Measurements from ENCODE around the gene AGAP3. TPM values are rescaled to one million over a fixed set of nuclear protein-coding genes. Genes with fewer than 3 reads are reported as not detected.

AGAP3 gene
- total and polyA plus RNA-seq, 8 donors: 83.3 to 167 (median 100) TPM

DNA sequence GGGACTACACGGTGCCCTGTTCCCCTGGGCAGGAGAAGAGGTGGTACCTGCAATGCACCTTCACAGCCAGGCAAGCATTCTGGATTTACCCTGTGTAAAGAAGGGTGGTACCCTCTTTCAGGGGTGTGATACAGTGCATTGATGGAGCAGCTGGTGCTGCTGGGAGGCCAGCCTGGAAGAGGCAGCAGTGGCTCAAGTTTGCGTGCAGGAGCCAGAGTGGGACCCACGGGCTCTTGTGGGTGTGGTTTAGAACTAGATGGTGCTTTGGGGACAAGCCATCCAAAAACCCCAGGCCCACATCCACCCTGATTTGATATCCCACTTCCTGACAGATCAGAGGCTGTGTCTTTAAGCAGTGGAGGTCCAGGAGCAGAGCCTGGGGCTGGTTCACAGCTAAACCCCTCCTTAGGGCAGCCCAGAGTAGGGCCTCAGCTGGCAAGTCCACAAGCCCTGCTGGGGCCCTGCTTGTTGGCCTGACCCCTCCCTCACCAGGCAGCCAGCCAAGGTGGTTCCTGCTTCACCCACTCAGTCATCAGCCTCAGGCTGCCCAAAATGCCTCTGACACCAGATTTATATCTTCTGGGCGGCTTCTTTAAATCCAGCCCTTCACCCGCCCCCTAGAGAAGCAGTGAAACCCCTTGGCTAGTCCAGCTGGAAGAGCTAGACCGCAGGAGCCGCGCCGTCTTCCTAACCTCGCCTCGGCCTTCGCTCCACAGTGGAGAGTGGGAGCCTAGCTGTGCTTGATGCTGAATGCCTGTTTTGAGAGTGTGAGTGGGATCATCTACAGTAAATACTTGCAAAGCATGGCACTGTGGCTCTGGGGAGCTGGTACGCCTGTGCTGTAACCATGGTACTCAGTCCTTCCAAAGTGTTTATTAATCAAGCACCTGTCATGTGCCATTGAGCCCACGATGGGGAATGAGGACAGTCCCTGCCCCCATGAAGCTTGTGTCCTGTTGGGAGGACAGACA, 39.4 kb upstream of the AGAP3 start:
- peaks cover 0 to 23% of the 10 kb centered on the region in 2 donors for H3K27me3 ChIP-seq
- DNase-seq (peak in 1 of 4 donors; percentile 63), ATAC-seq (peak; percentile 10)
- intact Hi-C loops (cut with DNase I): no loop called here
- no peak overlapping the region for H3K4me3 ChIP-seq
- TF ChIP-seq, protein P1, sequence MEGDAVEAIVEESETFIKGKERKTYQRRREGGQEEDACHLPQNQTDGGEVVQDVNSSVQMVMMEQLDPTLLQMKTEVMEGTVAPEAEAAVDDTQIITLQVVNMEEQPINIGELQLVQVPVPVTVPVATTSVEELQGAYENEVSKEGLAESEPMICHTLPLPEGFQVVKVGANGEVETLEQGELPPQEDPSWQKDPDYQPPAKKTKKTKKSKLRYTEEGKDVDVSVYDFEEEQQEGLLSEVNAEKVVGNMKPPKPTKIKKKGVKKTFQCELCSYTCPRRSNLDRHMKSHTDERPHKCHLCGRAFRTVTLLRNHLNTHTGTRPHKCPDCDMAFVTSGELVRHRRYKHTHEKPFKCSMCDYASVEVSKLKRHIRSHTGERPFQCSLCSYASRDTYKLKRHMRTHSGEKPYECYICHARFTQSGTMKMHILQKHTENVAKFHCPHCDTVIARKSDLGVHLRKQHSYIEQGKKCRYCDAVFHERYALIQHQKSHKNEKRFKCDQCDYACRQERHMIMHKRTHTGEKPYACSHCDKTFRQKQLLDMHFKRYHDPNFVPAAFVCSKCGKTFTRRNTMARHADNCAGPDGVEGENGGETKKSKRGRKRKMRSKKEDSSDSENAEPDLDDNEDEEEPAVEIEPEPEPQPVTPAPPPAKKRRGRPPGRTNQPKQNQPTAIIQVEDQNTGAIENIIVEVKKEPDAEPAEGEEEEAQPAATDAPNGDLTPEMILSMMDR (IDR thresholded peaks at IDR 0.05): no peak
- H3K4me1 ChIP-seq: peaks cover 3 to 13% of the 10 kb centered on the region in 2 donors
- H3K9me3 ChIP-seq: no peaks in the 10 kb centered on the region
- peaks cover 0 to 38% of the 10 kb centered on the region in 2 donors for H3K36me3 ChIP-seq
- no peak overlapping the region for H3K27ac ChIP-seq

DNA sequence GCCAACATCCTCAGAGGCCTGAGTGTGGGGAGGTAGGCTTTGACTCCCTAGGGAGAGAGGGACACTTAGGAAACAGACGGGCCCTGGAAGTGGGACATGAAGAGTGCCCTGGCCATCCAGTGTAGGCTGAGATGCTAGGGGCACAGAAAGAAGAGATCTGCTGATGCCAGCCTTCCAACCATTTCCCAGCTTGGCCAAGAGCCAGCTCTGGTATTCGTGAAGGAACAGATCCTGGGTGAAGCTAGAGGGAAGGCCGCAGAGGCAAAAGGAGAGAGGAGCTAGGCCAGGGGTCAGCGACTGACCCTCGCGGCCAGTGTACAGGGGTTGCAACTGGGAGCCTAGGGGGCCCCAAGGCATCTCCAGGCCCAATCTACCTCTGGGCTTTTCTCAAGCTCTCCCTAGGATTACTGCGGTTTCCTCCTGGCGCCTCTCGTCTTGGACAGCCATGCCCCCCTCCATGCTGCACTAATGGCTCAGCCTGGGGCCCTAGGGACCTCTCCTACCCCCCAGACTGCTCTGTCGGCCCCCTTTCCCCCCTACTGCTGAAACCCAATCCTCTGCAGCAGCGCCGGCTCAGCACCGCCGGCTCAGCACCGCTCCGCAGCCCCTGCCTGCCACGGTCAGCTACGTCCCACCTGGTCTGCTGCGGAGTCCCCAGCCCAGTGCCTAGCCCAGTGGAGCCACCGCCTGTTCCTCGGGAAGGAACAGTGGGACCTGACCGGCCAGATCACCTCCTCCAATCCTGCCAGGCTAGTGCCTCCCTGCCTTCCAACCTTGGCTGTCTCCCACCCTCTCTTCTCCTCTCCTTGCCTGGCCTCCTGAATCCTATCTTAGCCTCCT, 38.1 kb upstream of the AGAP3 start, which contains the start of gene ASIC3:
Gene ASIC3 (plus strand): TSS at position 556 of the 840 bp plus-strand sequence. CDS start 355 bp downstream, outside the sequence.
- no peak within 1 kb of the TSS for H3K4me3 ChIP-seq
- peaks cover 0 to 23% of the 10 kb centered on the region in 2 donors for H3K27me3 ChIP-seq
- no peak for DNase-seq
- TF ChIP-seq, protein P1 (IDR thresholded peaks at IDR 0.05): no peak
- no peaks in the 10 kb centered on the region for H3K9me3 ChIP-seq
- intact Hi-C loops (cut with DNase I): no loop called here
- H3K27ac ChIP-seq: no peak within 1 kb of the TSS
- H3K4me1 ChIP-seq: peaks cover 3 to 15% of the 10 kb centered on the region in 2 donors
- ATAC-seq: no peak
- H3K36me3 ChIP-seq: peaks cover 0 to 28% of the 10 kb centered on the region in 2 donors

DNA sequence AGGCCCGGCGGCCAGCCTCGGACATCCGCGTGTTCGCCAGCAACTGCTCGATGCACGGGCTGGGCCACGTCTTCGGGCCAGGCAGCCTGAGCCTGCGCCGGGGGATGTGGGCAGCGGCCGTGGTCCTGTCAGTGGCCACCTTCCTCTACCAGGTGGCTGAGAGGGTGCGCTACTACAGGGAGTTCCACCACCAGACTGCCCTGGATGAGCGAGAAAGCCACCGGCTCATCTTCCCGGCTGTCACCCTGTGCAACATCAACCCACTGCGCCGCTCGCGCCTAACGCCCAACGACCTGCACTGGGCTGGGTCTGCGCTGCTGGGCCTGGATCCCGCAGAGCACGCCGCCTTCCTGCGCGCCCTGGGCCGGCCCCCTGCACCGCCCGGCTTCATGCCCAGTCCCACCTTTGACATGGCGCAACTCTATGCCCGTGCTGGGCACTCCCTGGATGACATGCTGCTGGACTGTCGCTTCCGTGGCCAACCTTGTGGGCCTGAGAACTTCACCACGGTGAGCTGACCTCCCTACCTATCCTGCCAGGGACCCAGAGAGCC, 37.3 kb upstream of the AGAP3 start:
- Histone ChIP-seq H3K27ac (no peak overlapping the region), H3K4me3 (no peak overlapping the region), H3K9me3 (no peaks in the 10 kb centered on the region), H3K27me3 (peaks cover 0 to 23% of the 10 kb centered on the region in 2 donors), H3K36me3 (peaks cover 0 to 27% of the 10 kb centered on the region in 2 donors), H3K4me1 (peaks cover 3 to 21% of the 10 kb centered on the region in 2 donors)
- ATAC-seq (no peak), DNase-seq (no peak)
- intact Hi-C loops (cut with DNase I): no loop called here
- TF ChIP-seq, protein P1 (IDR thresholded peaks at IDR 0.05): no peak

DNA sequence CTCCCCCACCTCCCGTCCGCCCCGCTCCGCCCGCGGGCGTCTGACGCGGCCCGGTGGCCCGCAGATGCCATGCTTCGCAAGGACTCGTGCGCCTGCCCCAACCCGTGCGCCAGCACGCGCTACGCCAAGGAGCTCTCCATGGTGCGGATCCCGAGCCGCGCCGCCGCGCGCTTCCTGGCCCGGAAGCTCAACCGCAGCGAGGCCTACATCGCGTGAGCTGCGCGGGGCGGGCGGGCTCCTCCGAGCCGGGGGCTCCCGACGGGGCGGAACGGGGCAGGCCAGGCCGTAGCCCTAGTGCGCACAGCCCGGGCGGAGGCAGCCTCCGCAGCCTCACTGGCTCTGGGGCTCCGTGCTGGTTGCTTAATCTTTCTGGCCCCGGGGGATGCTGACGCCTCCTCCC, 35.2 kb upstream of the AGAP3 start:
- TF ChIP-seq, protein P1 (IDR thresholded peaks at IDR 0.05): no peak
- no peak overlapping the region for H3K4me3 ChIP-seq
- H3K4me1 ChIP-seq: peaks cover 3 to 21% of the 10 kb centered on the region in 2 donors
- peaks cover 0 to 6% of the 10 kb centered on the region in 2 donors for H3K36me3 ChIP-seq
- no peak overlapping the region for H3K27ac ChIP-seq
- peaks cover 0 to 23% of the 10 kb centered on the region in 2 donors for H3K27me3 ChIP-seq
- no peaks in the 10 kb centered on the region for H3K9me3 ChIP-seq
- ATAC-seq (peak; percentile 77), DNase-seq (peak in 3 of 4 donors; percentile 58 to 88 (median 83))
- intact Hi-C loops (cut with DNase I): no loop called here
